ENCODE results near the gene PAM.

- TF ChIP-seq CTCF (IDR thresholded peaks at IDR 0.05) (no peak), POLR2AphosphoS5 (IDR thresholded peaks at IDR 0.05) (no peak)
Measured at GRCh38 chr5:103075442-103075841, 320.3 kb downstream of the PAM start.
